HepG2 (cell line): ENCODE measurements around the gene CA11. TPM values are rescaled to one million over a fixed set of nuclear protein-coding genes. Genes with fewer than 3 reads are reported as not detected.

Experiments
- ATAC-seq: fragments of 200-7000 bp; cut with Tn5 transposase; 3 replicates; pipeline ENCODE4 v1.9.1; 2020; ENCODE audit warnings: mild to moderate bottlenecking, moderate library complexity
- BruUV-seq: library from RNA; stranded (reverse); fragments of 400-500 nt; replicated peaks from 2 replicates; lab custom pipeline; 2021; lab: Mats Ljungman, UMichigan
- CTCF ChIA-PET: fragments of 300-600 bp; formaldehyde crosslinking; extraction: SDS; loops from one replicate; lab custom pipeline; 2021; ENCODE audit warnings: low total read pairs, inconsistent platforms, low intra/inter-chr PET ratio; lab: Yijun Ruan, JAX
- POLR2A ChIA-PET: fragments of 350-600 bp; sonication (Branson Sonifier 250); formaldehyde crosslinking; loops from one replicate; lab custom pipeline; 2020; ENCODE audit warnings: antibody characterized with exemption, inconsistent platforms; lab: Yijun Ruan, JAX
- DNase-seq: peaks from one replicate; pipeline ENCODE4 v3.0.0-alpha.2; 2015; ENCODE audit warnings: low spot score
- FAIRE-seq: peaks from 3 replicates; lab custom pipeline; 2011; peaks lifted over from hg19 to GRCh38; lab: Jason Lieb, UNC
- H2AFZ ChIP-seq: one replicate; pipeline ENCODE4 v1.6.1; 2011; ENCODE audit warnings: low read length, inconsistent platforms
- H3K27ac ChIP-seq: fragments of 300-600 bp; 3 replicates; pipeline ENCODE4 v1.8.0; 2011; ENCODE audit warnings: mixed run types, mild to moderate bottlenecking, mixed read lengths, low read length, inconsistent platforms; ENCODE audit not compliant: insufficient read depth; ENCODE audit errors: extremely low read length
- H3K27me3 ChIP-seq, 2 experiments: fragments of 200-600 bp in 1 of 2; 2 replicates in 1 of 2; 3 replicates in 1 of 2; pipeline versions ENCODE4 v1.6.0 to v1.8.0; 2011; ENCODE audit warnings: low read length in 2 of 2, mild to moderate bottlenecking in 2 of 2, moderate library complexity in 2 of 2, inconsistent platforms in 1 of 2; ENCODE audit not compliant: insufficient read depth in 2 of 2, control insufficient read depth in 1 of 2
- H3K36me3 ChIP-seq, 2 experiments: fragments of 200-600 bp in 1 of 2; replicated peaks in 1 of 2; 2 replicates in 1 of 2; 3 replicates in 1 of 2; pipeline versions ENCODE4 v1.5.1 to v1.8.0; 2011; ENCODE audit warnings: low read length in 2 of 2, inconsistent platforms in 1 of 2; ENCODE audit not compliant: insufficient read depth in 2 of 2, control insufficient read depth in 1 of 2
- H3K4me1 ChIP-seq: 2 replicates; pipeline ENCODE4 v1.5.1; 2012; ENCODE audit warnings: low read length, inconsistent platforms; ENCODE audit not compliant: insufficient read depth
- H3K4me2 ChIP-seq: 2 replicates; pipeline ENCODE4 v1.6.0; 2011; ENCODE audit warnings: low read depth, low read length, inconsistent platforms
- H3K4me3 ChIP-seq, 3 experiments: fragments of 200-600 bp in 1 of 3; sonication (generic), shearing (Covaris generic) in 1 of 3; replicated peaks in 1 of 3; 2 replicates each; pipeline ENCODE4 v1.5.1; 2011 to 2016; ENCODE audit warnings: low read length in 3 of 3, inconsistent platforms in 2 of 3, low read depth in 2 of 3, mild to moderate bottlenecking in 2 of 3, control low read depth in 1 of 3, mixed read lengths in 1 of 3; ENCODE audit not compliant: insufficient read depth in 1 of 3
- H3K79me2 ChIP-seq: one replicate; pipeline ENCODE4 v1.6.1; 2011; ENCODE audit warnings: low read length, inconsistent platforms; ENCODE audit not compliant: insufficient read depth
- H3K9ac ChIP-seq: 2 replicates; pipeline ENCODE4 v1.6.0; 2011; ENCODE audit warnings: mild to moderate bottlenecking, low read depth, low read length, inconsistent platforms; ENCODE audit not compliant: insufficient read depth
- H3K9me3 ChIP-seq: 2 replicates; pipeline ENCODE4 v1.5.1; 2012; ENCODE audit warnings: mild to moderate bottlenecking, low read length
- H4K20me1 ChIP-seq: 2 replicates; pipeline ENCODE4 v1.6.0; 2011; ENCODE audit warnings: inconsistent platforms, mild to moderate bottlenecking, low read length, moderate library complexity; ENCODE audit not compliant: insufficient read depth
- CREB1 ChIP-seq, 2 experiments: fragments of 450-650 bp in 1 of 2; IDR thresholded peaks; 2 replicates each; pipeline ENCODE4 v1.6.1; 2016 to 2017; ENCODE audit warnings: control low read depth in 1 of 2, mild to moderate bottlenecking in 1 of 2, missing compliant biosample characterization in 1 of 2, missing genetic modification characterization in 1 of 2
- HMGA1 ChIP-seq: sonication (generic); formaldehyde crosslinking; conservative IDR thresholded peaks from 2 replicates; pipeline ENCODE4 v1.4.0; 2020; ENCODE audit warnings: missing genetic modification reagents
- MIER3 ChIP-seq: IDR thresholded peaks from 2 replicates; pipeline ENCODE4 v1.6.1; 2016; ENCODE audit warnings: missing compliant biosample characterization, borderline replicate concordance
- MNT ChIP-seq: fragments of 450-650 bp; IDR thresholded peaks from 2 replicates; pipeline ENCODE4 v1.6.1; 2016
- NR1H2 ChIP-seq: sonication (generic); formaldehyde crosslinking; IDR thresholded peaks from 2 replicates; pipeline ENCODE4 v1.8.1; 2022; ENCODE audit warnings: low read depth, missing genetic modification reagents, borderline replicate concordance
- NR3C1 ChIP-seq: sonication (generic); formaldehyde crosslinking; IDR thresholded peaks from 2 replicates; pipeline ENCODE4 v1.4.0; 2020; ENCODE audit warnings: missing genetic modification reagents
- RFXANK ChIP-seq: IDR thresholded peaks from 2 replicates; pipeline ENCODE4 v1.6.1; 2016
- SP2 ChIP-seq: sonication (generic); formaldehyde crosslinking; IDR thresholded peaks from 2 replicates; pipeline ENCODE4 v1.5.1; 2020; ENCODE audit warnings: mild to moderate bottlenecking, missing genetic modification reagents
- SRSF9 ChIP-seq: fragments of 200-400 bp; formaldehyde crosslinking; IDR thresholded peaks from 2 replicates; pipeline ENCODE4 v1.6.1; 2018; ENCODE audit warnings: borderline replicate concordance, mild to moderate bottlenecking, low read depth, low read length; ENCODE audit not compliant: insufficient read depth, poor library complexity, severe bottlenecking
- USF2 ChIP-seq, 2 experiments: sonication (generic) in 1 of 2; formaldehyde crosslinking in 1 of 2; IDR thresholded peaks; 2 replicates each; pipeline versions ENCODE4 v1.5.1 to v1.6.1; 2011 to 2020; ENCODE audit warnings: borderline replicate concordance in 1 of 2, low read depth in 1 of 2, low read length in 1 of 2, mild to moderate bottlenecking in 1 of 2, missing genetic modification reagents in 1 of 2, moderate library complexity in 1 of 2
- ZFP36 ChIP-seq: fragments of 150-350 bp; IDR thresholded peaks from 2 replicates; pipeline ENCODE4 v1.6.1; 2018; ENCODE audit warnings: borderline replicate concordance, low read length, low read depth; ENCODE audit not compliant: partially characterized antibody
- ZFP91 ChIP-seq: sonication (generic); formaldehyde crosslinking; IDR thresholded peaks from 2 replicates; pipeline ENCODE4 v1.9.0; 2022; ENCODE audit warnings: missing genetic modification reagents, mild to moderate bottlenecking, borderline replicate concordance
- ZNF12 ChIP-seq: sonication (generic); formaldehyde crosslinking; IDR thresholded peaks from 2 replicates; pipeline ENCODE4 v1.5.0; 2020; ENCODE audit warnings: missing genetic modification reagents
- ZNF230 ChIP-seq: sonication (generic); formaldehyde crosslinking; IDR thresholded peaks from 2 replicates; pipeline ENCODE4 v1.4.0; 2020; ENCODE audit warnings: mild to moderate bottlenecking, missing genetic modification reagents
- ZNF24 ChIP-seq: fragments of 450-650 bp; IDR thresholded peaks from 2 replicates; pipeline ENCODE4 v1.6.1; 2017; ENCODE audit warnings: antibody characterized with exemption, mild to moderate bottlenecking
- ZNF264 ChIP-seq: sonication (generic); formaldehyde crosslinking; IDR thresholded peaks from 2 replicates; pipeline ENCODE4 v1.4.0; 2020; ENCODE audit warnings: missing genetic modification reagents
- ZNF501 ChIP-seq: sonication (generic); formaldehyde crosslinking; IDR thresholded peaks from 2 replicates; pipeline ENCODE4 v1.5.1; 2020; ENCODE audit warnings: mild to moderate bottlenecking, moderate library complexity, missing genetic modification reagents
- ZNF652 ChIP-seq: IDR thresholded peaks from 2 replicates; pipeline ENCODE4 v1.6.1; 2016; ENCODE audit warnings: low read depth, borderline replicate concordance
- ZNF672 ChIP-seq: sonication (generic); formaldehyde crosslinking; IDR thresholded peaks from 2 replicates; pipeline ENCODE4 v1.8.1; 2022; ENCODE audit warnings: missing genetic modification reagents
- ZNF724P ChIP-seq: sonication (generic); formaldehyde crosslinking; IDR thresholded peaks from 2 replicates; pipeline ENCODE4 v1.8.0; 2022; ENCODE audit warnings: missing genetic modification reagents, borderline replicate concordance
- ZNF768 ChIP-seq: sonication (generic); formaldehyde crosslinking; IDR thresholded peaks from 2 replicates; pipeline ENCODE4 v1.4.0; 2020; ENCODE audit warnings: missing genetic modification reagents
- WGBS: methylation state at CpG from one replicate; pipeline ENCODE4 v1.1.6; 2017; ENCODE audit warnings: low lambda C conversion rate; 5-methylcytosine and 5-hydroxymethylcytosine counted together
- in situ Hi-C: cut with HindIII; loops from 2 replicates; pipeline ENCODE4 v1.10.0; 2017; ENCODE audit warnings: low pct_unique_long_range_greater_than_20kb; ENCODE audit not compliant: extremely low pct_ligation_motif_present
- intact Hi-C: fragments of 100-400 bp; cut with micrococcal nuclease; formaldehyde crosslinking; loops from one replicate; pipeline ENCODE4 v1.10.0; 2022; ENCODE audit not compliant: unreplicated experiment
- polyA plus RNA-seq, 8 experiments: library from polyadenylated mRNA; depleted of rRNA in 3 of 8; stranded (reverse) in 7 of 8; unstranded in 1 of 8; fragments of >200 nt; fragmentation: Illumina TruSeq in 4 of 8; extraction: Trizol in 4 of 8; gene quantifications; 2 replicates each; pipeline versions ENCODE4 v1.2.1 to v1.2.3, GENCODE V29; 2011 to 2016; ENCODE audit warnings: low read depth in 4 of 8, missing spikeins in 1 of 8, mixed read lengths in 1 of 8; ENCODE audit not compliant: insufficient read depth in 1 of 8
- total RNA-seq, 5 experiments: library from RNA; depleted of rRNA; stranded (reverse); fragments of >200 nt; fragmentation: Illumina TruSeq; extraction: Trizol; gene quantifications; 2 replicates each; pipeline ENCODE4 v1.2.3, GENCODE V29; 2016; ENCODE audit warnings: low read depth in 1 of 5

CA11 gene
- total and polyA plus RNA-seq, 2 of the 13 experiments (the other 11 are each of a cell fraction or from before 2014, with no cell fraction given), result 0.41 to 0.58 TPM

- intact Hi-C loops, result no loop called here
- no peaks in the 10 kb centered on the region for H4K20me1 ChIP-seq
- POLR2A ChIA-PET, result no interaction called here
- BruUV-seq, result no TSS peak
- no peaks in the 10 kb centered on the region for H3K79me2 ChIP-seq
- 39% methylated on average over 4 of the region's 10 CpGs for WGBS
- no peaks in the 10 kb centered on the region for H3K36me3 ChIP-seq
- peak; percentile 20; the same call in 2 of the 3 replicates for ATAC-seq
- CTCF ChIA-PET, result no interaction called here
- H3K4me2 ChIP-seq, result peak overlapping the region; percentile 57; the same call in 1 of the 2 replicates
- no peak for DNase-seq
- H3K9ac ChIP-seq, result no peak overlapping the region
- H2AFZ ChIP-seq, result no peak overlapping the region
- no peak overlapping the region for H3K27ac ChIP-seq
- no peak for FAIRE-seq
- peak overlapping the region in 1 of 3 experiments; percentile 44; a peak in 1 of 6 replicates for H3K4me3 ChIP-seq
- H3K27me3 ChIP-seq, result peaks cover 4 to 22% of the 10 kb centered on the region in 2 experiments; a peak in 4 of 5 replicates
- in situ Hi-C loops, result loop anchor here (10.0 kb wide), 2 partner anchors 113 to 163 kb away; partner anchors contain the start of gene HSD17B14
- peaks cover 16% of the 10 kb centered on the region for H3K4me1 ChIP-seq
- H3K9me3 ChIP-seq, result no peaks in the 10 kb centered on the region
- no peak for TF ChIP-seq USF2 (IDR thresholded peaks at IDR 0.05; ENCODE audit: low read depth, low read length)
- TF ChIP-seq USF2 (CRISPR knock-in tag; IDR thresholded peaks at IDR 0.05; ENCODE audit: borderline replicate concordance), result no peak
- TF ChIP-seq ZNF12 (CRISPR knock-in tag), result no peak
- peak; percentile 19; the same call in 1 of the 2 replicates for TF ChIP-seq ZNF652 (CRISPR knock-in tag)
- TF ChIP-seq NR1H2 (CRISPR knock-in tag), result no peak
- TF ChIP-seq ZNF264, result no peak
- TF ChIP-seq NR3C1 (CRISPR knock-in tag), result no peak
- no peak for TF ChIP-seq SP2 (CRISPR knock-in tag)
- no peak for TF ChIP-seq ZNF672
- no peak for TF ChIP-seq ZNF724P
- no peak for TF ChIP-seq RFXANK (CRISPR knock-in tag)
- TF ChIP-seq ZNF230 (CRISPR knock-in tag), result no peak
- no peak for TF ChIP-seq MIER3 (CRISPR knock-in tag)
- no peak for TF ChIP-seq ZNF24
- TF ChIP-seq ZNF501 (CRISPR knock-in tag), result no peak
- TF ChIP-seq SRSF9, result no peak
- no peak for TF ChIP-seq ZFP91 (CRISPR knock-in tag)
- TF ChIP-seq MNT, result no peak
- TF ChIP-seq HMGA1 (CRISPR knock-in tag), result no peak
- no peak for TF ChIP-seq CREB1 (IDR thresholded peaks at IDR 0.05)
- no peak for TF ChIP-seq CREB1 (CRISPR knock-in tag; IDR thresholded peaks at IDR 0.05)
- TF ChIP-seq ZNF768 (CRISPR knock-in tag), result peak; percentile 94
- no peak for TF ChIP-seq ZFP36
These were observed 25.5 kb upstream of the CA11 start for GRCh38 chr19:48671446-48671995.
